OCI-LY7 (cell line): Measurements from ENCODE around the gene C9orf57.

Experiments used
- CTCF ChIP-seq: fragments of 200-600 bp; sonication (generic); conservative IDR thresholded peaks from 2 replicates; pipeline ENCODE4 v1.5.1; 2014; ENCODE audit warnings: mild to moderate bottlenecking, antibody characterized with exemption, low read length, moderate library complexity, mixed read lengths
- EZH2phosphoT487 ChIP-seq: fragments of 200-600 bp; sonication (generic); IDR thresholded peaks from 2 replicates; pipeline ENCODE4 v1.6.1; 2018; ENCODE audit warnings: low read depth, borderline replicate concordance, mild to moderate bottlenecking, mixed run types, antibody characterized with exemption, low read length, moderate library complexity, mixed read lengths

GRCh38 chr9:72005451-72005850 lies 55.0 kb downstream of the C9orf57 start:
- TF ChIP-seq CTCF (no peak), EZH2phosphoT487 (no peak)
